Uterus (tissue), 4 donors: ENCODE measurements around the gene CELSR1. TPM values are rescaled to one million over a fixed set of nuclear protein-coding genes. Genes with fewer than 3 reads are reported as not detected.

Source experiments
- DNase-seq, 2 donors: peaks; one replicate each; pipeline ENCODE4 v3.0.0-alpha.2; 2019 to 2020
- H3K27ac ChIP-seq, 2 donors: fragments of 200-600 bp; sonication (generic); 1 replicate in 1 of 2; 2 replicates in 1 of 2; pipeline ENCODE4 v1.5.1; 2016 to 2018
- H3K27me3 ChIP-seq, 2 donors: fragments of 200-600 bp; sonication (generic); one replicate each; pipeline ENCODE4 v1.5.1; 2018 to 2019; ENCODE audit warnings: control low read depth in 1 of 2
- H3K36me3 ChIP-seq, 2 donors: fragments of 200-600 bp; sonication (generic); one replicate each; pipeline ENCODE4 v1.5.1; 2019; ENCODE audit warnings: control low read depth in 1 of 2
- H3K4me1 ChIP-seq, 2 donors: fragments of 200-600 bp; sonication (generic); one replicate each; pipeline ENCODE4 v1.5.1; 2018 to 2019; ENCODE audit warnings: control low read depth in 1 of 2
- H3K4me3 ChIP-seq, 2 donors: fragments of 200-600 bp; sonication (generic); 1 replicate in 1 of 2; 2 replicates in 1 of 2; pipeline ENCODE4 v1.5.1; 2018 to 2019; ENCODE audit warnings: mild to moderate bottlenecking in 1 of 2
- H3K9me3 ChIP-seq, 2 donors: fragments of 200-600 bp; sonication (generic); one replicate each; pipeline ENCODE4 v1.5.1; 2019; ENCODE audit warnings: control low read depth in 1 of 2
- POLR2A ChIP-seq, 2 donors: fragments of 450-650 bp; IDR thresholded peaks; one replicate each; pipeline ENCODE4 v1.6.1; 2016; ENCODE audit warnings: antibody characterized with exemption in 2 of 2, mild to moderate bottlenecking in 1 of 2, moderate library complexity in 1 of 2
- intact Hi-C: fragments of 100-400 bp; cut with DNase I; formaldehyde crosslinking; loops from one replicate; pipeline ENCODE4 v1.15.1; 2023; ENCODE audit warnings: low total_unique reads
- total RNA-seq, 4 donors: library from RNA; depleted of rRNA in 3 of 4; stranded (reverse); fragments of >200 nt in 3 of 4; gene quantifications; one replicate each; pipeline versions ENCODE4 v1.1.0 to v1.2.4, GENCODE V29; 2014 to 2023
- TF ChIP-seq, protein P1 (sequence below), 4 experiments: fragments of 200-600 bp in 2 of 4; fragments of 450-650 bp in 2 of 4; sonication (generic) in 2 of 4; IDR thresholded peaks; one replicate each; pipeline ENCODE4 v1.5.1; 2016 to 2019; ENCODE audit warnings: antibody characterized with exemption in 4 of 4, mild to moderate bottlenecking in 2 of 4, moderate library complexity in 1 of 4
- donor health status: DM: yes; HTN: yes; CAD: no.

Gene CELSR1
- total RNA-seq, 4 donors from 2014 or later: 1.5 to 15.8 (median 8.4) TPM

DNA sequence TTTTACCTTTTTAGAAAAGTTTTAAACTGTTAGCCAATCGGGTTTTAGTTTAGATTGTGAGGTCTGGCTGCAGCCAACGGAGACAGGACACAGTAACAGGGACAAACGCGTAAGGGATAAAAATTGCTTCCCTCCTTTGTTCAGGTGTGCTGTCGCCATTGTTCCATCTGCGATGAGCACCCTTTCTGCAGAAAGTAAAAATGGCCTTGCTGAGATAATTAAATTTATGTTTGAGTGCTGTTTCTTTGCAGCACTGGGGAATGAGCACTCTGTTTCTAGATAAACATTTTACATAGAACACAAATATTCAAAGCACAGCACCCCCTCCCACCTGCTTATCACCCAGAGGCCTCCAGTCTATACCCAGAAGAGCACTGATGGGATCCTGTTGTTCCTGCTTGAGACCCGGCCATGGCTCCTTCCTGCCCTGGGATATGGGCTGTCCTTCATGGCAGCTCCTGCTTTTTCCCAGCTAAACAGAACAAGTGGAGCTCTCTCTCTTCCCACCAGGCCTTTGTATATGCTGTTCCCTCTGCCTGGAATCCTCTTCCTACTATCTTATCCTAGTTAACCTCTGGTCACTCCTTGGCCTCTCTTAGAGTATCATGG, 34.3 kb upstream of the CELSR1 start:
- Histone ChIP-seq H3K36me3 (no peaks in the 10 kb centered on the region), H3K27me3 (no peaks in the 10 kb centered on the region), H3K27ac (no peak overlapping the region), H3K9me3 (no peaks in the 10 kb centered on the region), H3K4me3 (no peak overlapping the region), H3K4me1 (no peaks in the 10 kb centered on the region)
- DNase-seq: no peak
- no peak for TF ChIP-seq POLR2A (IDR thresholded peaks at IDR 0.05)
- TF ChIP-seq, protein P1, sequence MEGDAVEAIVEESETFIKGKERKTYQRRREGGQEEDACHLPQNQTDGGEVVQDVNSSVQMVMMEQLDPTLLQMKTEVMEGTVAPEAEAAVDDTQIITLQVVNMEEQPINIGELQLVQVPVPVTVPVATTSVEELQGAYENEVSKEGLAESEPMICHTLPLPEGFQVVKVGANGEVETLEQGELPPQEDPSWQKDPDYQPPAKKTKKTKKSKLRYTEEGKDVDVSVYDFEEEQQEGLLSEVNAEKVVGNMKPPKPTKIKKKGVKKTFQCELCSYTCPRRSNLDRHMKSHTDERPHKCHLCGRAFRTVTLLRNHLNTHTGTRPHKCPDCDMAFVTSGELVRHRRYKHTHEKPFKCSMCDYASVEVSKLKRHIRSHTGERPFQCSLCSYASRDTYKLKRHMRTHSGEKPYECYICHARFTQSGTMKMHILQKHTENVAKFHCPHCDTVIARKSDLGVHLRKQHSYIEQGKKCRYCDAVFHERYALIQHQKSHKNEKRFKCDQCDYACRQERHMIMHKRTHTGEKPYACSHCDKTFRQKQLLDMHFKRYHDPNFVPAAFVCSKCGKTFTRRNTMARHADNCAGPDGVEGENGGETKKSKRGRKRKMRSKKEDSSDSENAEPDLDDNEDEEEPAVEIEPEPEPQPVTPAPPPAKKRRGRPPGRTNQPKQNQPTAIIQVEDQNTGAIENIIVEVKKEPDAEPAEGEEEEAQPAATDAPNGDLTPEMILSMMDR (IDR thresholded peaks at IDR 0.05): no peak
- intact Hi-C loops: no loop called here

DNA sequence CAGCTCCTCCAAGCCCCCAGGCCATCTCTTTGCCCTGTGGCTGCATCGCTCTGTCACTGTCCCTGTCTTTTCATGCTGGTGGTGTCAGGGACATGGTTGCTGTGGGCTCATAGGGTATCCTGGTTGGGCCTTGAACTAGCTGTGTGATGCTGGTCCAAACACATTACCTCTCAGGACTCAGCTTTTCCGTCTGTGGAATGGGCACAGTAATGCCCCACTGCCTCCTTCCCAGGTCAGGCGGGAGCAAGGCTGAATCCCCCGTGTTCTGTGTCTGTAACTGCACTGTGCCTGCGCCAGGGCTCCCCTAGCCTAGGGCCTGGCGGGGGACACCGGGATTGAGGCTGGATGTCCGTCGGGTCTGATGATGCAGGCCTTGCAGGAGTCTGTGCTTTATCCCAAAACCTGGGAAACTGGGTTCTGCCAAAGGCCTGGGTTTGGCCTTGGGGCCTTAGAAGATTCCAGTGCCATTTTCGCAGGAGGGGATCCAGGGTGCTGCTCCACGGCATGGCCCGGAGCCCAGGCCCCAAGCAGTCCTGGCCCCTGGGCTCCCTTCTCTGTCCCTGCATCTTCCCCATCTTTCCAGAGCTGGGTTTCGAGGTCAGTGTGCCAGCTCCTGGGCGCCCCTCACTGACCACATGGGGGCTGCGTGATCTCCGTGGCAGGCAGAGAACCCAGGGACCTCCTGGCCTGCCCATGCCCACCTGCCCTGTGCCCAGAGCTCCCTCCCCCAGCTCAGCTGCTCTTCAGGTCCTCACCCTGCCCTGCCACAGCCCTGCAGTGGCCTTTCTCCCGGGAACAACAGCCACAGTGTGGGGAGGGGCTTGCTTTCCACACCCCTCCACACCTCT, 32.7 kb upstream of the CELSR1 start:
- DNase-seq: no peak
- intact Hi-C loops: no loop called here
- H3K27me3 ChIP-seq: no peaks in the 10 kb centered on the region
- no peak overlapping the region for H3K4me3 ChIP-seq
- no peaks in the 10 kb centered on the region for H3K4me1 ChIP-seq
- H3K36me3 ChIP-seq: no peaks in the 10 kb centered on the region
- no peaks in the 10 kb centered on the region for H3K9me3 ChIP-seq
- TF ChIP-seq POLR2A (IDR thresholded peaks at IDR 0.05): no peak
- TF ChIP-seq, protein P1 (IDR thresholded peaks at IDR 0.05): no peak
- no peak overlapping the region for H3K27ac ChIP-seq

DNA sequence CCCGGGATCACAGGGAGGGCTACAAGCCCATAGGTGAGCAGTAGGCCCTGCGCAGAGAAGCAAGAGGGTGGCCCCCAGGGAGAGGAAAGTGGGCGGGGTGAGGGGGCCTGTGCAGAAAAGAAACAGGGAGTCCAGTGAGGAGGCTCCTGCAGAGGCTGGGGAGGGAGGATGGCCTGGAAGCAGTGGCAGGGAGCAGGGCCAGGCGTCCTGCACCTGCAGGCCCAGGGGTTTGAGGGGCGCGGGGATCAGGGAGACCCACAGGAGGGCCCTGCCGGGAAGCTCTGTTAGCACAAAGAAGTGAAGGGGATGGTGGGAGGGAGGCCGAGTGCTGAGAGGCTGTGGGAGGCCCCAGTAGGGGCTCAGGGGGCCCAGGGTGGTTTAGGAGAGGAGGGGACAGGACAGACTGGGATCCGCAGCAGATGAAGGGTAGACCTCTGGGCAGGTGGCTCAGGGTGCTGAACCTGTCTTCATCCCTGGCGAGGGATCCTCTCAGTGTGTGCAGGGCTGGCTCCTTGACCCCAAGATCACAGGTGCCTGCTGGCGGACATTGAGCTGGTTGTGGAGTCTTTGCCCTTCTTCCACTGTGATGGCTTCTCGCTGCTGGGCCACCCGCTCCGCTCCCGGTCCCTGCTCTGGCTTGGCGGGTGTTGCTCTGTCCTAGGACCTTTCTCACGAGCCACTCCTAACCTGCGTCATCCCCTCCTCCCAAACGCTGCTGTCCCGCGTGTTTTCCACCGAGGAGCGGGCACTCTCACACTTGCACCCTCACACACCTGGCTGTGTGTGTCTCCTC, 31.8 kb upstream of the CELSR1 start:
- H3K9me3 ChIP-seq: no peaks in the 10 kb centered on the region
- H3K4me1 ChIP-seq: no peaks in the 10 kb centered on the region
- no peak for DNase-seq
- H3K27ac ChIP-seq: no peak overlapping the region
- no peaks in the 10 kb centered on the region for H3K36me3 ChIP-seq
- TF ChIP-seq, protein P1 (IDR thresholded peaks at IDR 0.05): no peak
- no peak for TF ChIP-seq POLR2A (IDR thresholded peaks at IDR 0.05)
- intact Hi-C loops: no loop called here
- H3K4me3 ChIP-seq: no peak overlapping the region
- no peaks in the 10 kb centered on the region for H3K27me3 ChIP-seq

DNA sequence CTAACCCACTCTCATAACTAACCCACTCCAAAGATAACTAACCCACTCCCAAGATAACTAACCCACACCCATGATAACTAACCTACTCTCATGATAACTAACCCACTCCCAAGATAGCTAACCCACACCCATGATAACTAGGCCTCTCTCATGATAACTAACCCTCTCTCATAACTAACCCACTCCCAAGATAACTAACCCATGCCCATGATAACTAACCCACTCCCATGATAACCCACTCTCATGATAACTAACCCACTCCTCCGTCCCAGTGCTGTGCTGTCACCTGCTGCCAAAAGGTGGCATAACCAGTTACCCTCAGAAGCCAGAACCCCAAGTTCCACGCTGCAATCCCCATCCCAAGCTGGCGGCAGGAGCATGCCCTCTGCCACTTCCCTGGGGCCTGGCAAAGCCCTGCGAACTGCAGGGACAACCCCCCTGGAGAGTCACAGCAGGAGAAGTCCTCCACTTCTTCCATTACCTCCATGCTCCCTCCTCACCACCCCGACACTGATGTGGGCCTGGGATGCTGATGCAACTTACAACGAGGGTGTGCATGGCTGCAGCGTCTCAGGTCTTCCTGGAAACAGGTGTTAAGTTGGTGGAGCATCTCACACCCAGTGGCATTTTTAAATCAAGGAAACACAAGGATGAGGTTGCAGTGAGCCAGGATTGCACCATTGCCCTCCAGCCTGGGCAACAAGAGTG, 30.8 kb upstream of the CELSR1 start:
- H3K9me3 ChIP-seq: no peaks in the 10 kb centered on the region
- no peak for DNase-seq
- no peaks in the 10 kb centered on the region for H3K36me3 ChIP-seq
- peaks cover 0 to 8% of the 10 kb centered on the region in 2 donors for H3K4me1 ChIP-seq
- no peaks in the 10 kb centered on the region for H3K27me3 ChIP-seq
- H3K4me3 ChIP-seq: no peak overlapping the region
- no peak overlapping the region for H3K27ac ChIP-seq
- no peak for TF ChIP-seq POLR2A (IDR thresholded peaks at IDR 0.05)
- TF ChIP-seq, protein P1 (IDR thresholded peaks at IDR 0.05): no peak
- intact Hi-C loops: no loop called here
